Prostate gland (tissue), 2 donors: ENCODE data around the gene BCAS3.

Experiments
- CTCF ChIP-seq, 4 experiments: fragments of 200-600 bp in 2 of 4; fragments of 450-650 bp in 2 of 4; sonication (generic) in 2 of 4; IDR thresholded peaks; 1 replicate in 3 of 4; 2 replicates in 1 of 4; pipeline ENCODE4 v1.5.1; 2016 to 2019; ENCODE audit warnings: antibody characterized with exemption in 4 of 4, mild to moderate bottlenecking in 2 of 4, moderate library complexity in 2 of 4
- POLR2A ChIP-seq: fragments of 450-650 bp; IDR thresholded peaks from one replicate; pipeline ENCODE4 v1.6.1; 2016; ENCODE audit warnings: antibody characterized with exemption, mild to moderate bottlenecking
- POLR2AphosphoS5 ChIP-seq: sonication (generic); formaldehyde crosslinking; IDR thresholded peaks from one replicate; pipeline ENCODE4 v1.6.1; 2017; ENCODE audit warnings: antibody characterized with exemption

GRCh38 chr17:61309362-61310256 is 632.0 kb downstream of the BCAS3 start:
- TF ChIP-seq CTCF (IDR thresholded peaks at IDR 0.05) (no peak), POLR2A (no peak), POLR2AphosphoS5 (no peak)
